Astrocyte (in vitro differentiated cells and primary cell): ENCODE data around the gene DDX50.

ENCODE experiments used
- CTCF ChIP-seq: IDR thresholded peaks from 2 replicates; pipeline ENCODE4 v1.5.1; 2011; ENCODE audit warnings: low read depth, mild to moderate bottlenecking, inconsistent platforms, low read length, moderate library complexity; ENCODE audit not compliant: insufficient read depth
- EZH2 ChIP-seq: IDR thresholded peaks from 2 replicates; pipeline ENCODE4 v1.6.1; 2012; ENCODE audit warnings: mild to moderate bottlenecking, low read length, inconsistent platforms; ENCODE audit not compliant: insufficient read depth

DNA sequence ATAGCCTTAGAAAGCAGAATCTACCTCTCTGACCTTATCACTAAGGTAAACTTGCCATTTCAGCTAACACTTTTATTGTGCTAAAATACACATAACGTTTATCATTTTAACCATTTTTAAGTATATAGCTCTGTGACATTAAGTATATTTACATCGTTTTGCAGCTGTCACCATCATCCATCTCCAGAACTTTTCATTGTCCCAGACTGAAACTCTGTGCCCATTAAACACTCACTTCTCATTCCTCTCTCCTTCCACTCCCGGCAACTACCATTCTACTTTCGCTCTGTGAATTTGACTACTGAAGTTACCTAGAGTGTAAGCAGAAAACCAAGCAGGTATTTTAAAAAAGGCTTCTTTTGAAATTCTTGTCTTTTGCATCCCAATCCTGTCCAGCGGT is 1.3 kb downstream of the DDX50 start:
- no peak for TF ChIP-seq CTCF
- TF ChIP-seq EZH2, result no peak
